ENCODE data around the gene CFAP61. TPM values are rescaled to one million over a fixed set of nuclear protein-coding genes. Genes with fewer than 3 reads are reported as not detected.

CFAP61 gene
- total RNA-seq, 4 donors from 2014 or later, result 17.1 to 94.8 (median 41.4) TPM

- DNase-seq (no peak), ATAC-seq (no peak)
- Histone ChIP-seq H3K36me3 (no peaks in the 10 kb centered on the region), H3K27ac (no peak overlapping the region), H3K9me3 (no peaks in the 10 kb centered on the region), H3K4me3 (no peak overlapping the region), H3K27me3 (no peaks in the 10 kb centered on the region), H3K4me1 (no peaks in the 10 kb centered on the region)
- intact Hi-C loops (cut with DNase I; ENCODE audit: low total_unique reads) (no loop called here), in situ Hi-C loops (cut with MboI; ENCODE audit: low sequenced_read_pairs in 4 of 4) (no loop called here)
- no peak for TF ChIP-seq CTCF (IDR thresholded peaks at IDR 0.05 in 4 of 5, conservative IDR thresholded peaks at IDR 0.05 in 1 of 5)
- TF ChIP-seq POLR2A (IDR thresholded peaks at IDR 0.05), result no peak
Measured at GRCh38 chr20:20321917-20322316, 269.6 kb downstream of the CFAP61 start.

GRCh38 chr20:20322912-20323311, 270.6 kb downstream of the CFAP61 start:
- in situ Hi-C loops (cut with MboI; ENCODE audit: low sequenced_read_pairs in 4 of 4) (no loop called here), intact Hi-C loops (cut with DNase I; ENCODE audit: low total_unique reads) (no loop called here)
- DNase-seq (no peak), ATAC-seq (no peak)
- Histone ChIP-seq H3K27ac (no peak overlapping the region), H3K9me3 (no peaks in the 10 kb centered on the region), H3K36me3 (no peaks in the 10 kb centered on the region), H3K4me1 (no peaks in the 10 kb centered on the region), H3K4me3 (no peak overlapping the region), H3K27me3 (no peaks in the 10 kb centered on the region)
- no peak for TF ChIP-seq CTCF (IDR thresholded peaks at IDR 0.05 in 4 of 5, conservative IDR thresholded peaks at IDR 0.05 in 1 of 5)
- TF ChIP-seq POLR2A (IDR thresholded peaks at IDR 0.05), result no peak

GRCh38 chr20:20327746-20328145, 275.4 kb downstream of the CFAP61 start:
- Histone ChIP-seq H3K4me3 (no peak overlapping the region), H3K9me3 (no peaks in the 10 kb centered on the region), H3K4me1 (no peaks in the 10 kb centered on the region), H3K27ac (no peak overlapping the region), H3K36me3 (no peaks in the 10 kb centered on the region), H3K27me3 (no peaks in the 10 kb centered on the region)
- TF ChIP-seq POLR2A (IDR thresholded peaks at IDR 0.05) (no peak), CTCF (IDR thresholded peaks at IDR 0.05 in 4 of 5, conservative IDR thresholded peaks at IDR 0.05 in 1 of 5) (no peak)
- no peak for DNase-seq
- intact Hi-C loops (cut with DNase I; ENCODE audit: low total_unique reads) (no loop called here), in situ Hi-C loops (cut with MboI; ENCODE audit: low sequenced_read_pairs in 4 of 4) (no loop called here)
- ATAC-seq, result no peak

GRCh38 chr20:20329564-20329963, 277.2 kb downstream of the CFAP61 start:
- TF ChIP-seq POLR2A (IDR thresholded peaks at IDR 0.05), result no peak
- no peak for TF ChIP-seq CTCF (IDR thresholded peaks at IDR 0.05 in 4 of 5, conservative IDR thresholded peaks at IDR 0.05 in 1 of 5)
- Histone ChIP-seq H3K27me3 (no peaks in the 10 kb centered on the region), H3K27ac (no peak overlapping the region), H3K4me1 (no peaks in the 10 kb centered on the region), H3K9me3 (no peaks in the 10 kb centered on the region), H3K36me3 (no peaks in the 10 kb centered on the region), H3K4me3 (no peak overlapping the region)
- DNase-seq (no peak), ATAC-seq (no peak)
- intact Hi-C loops (cut with DNase I; ENCODE audit: low total_unique reads), result no loop called here
- in situ Hi-C loops (cut with MboI; ENCODE audit: low sequenced_read_pairs in 4 of 4), result no loop called here

GRCh38 chr20:20331156-20331555, 278.8 kb downstream of the CFAP61 start:
- H3K9me3 ChIP-seq, result no peaks in the 10 kb centered on the region
- TF ChIP-seq CTCF (IDR thresholded peaks at IDR 0.05 in 4 of 5, conservative IDR thresholded peaks at IDR 0.05 in 1 of 5) (no peak), POLR2A (IDR thresholded peaks at IDR 0.05) (no peak)
- H3K4me3 ChIP-seq, result no peak overlapping the region
- no peaks in the 10 kb centered on the region for H3K36me3 ChIP-seq
- in situ Hi-C loops (cut with MboI; ENCODE audit: low sequenced_read_pairs in 4 of 4) (no loop called here), intact Hi-C loops (cut with DNase I; ENCODE audit: low total_unique reads) (no loop called here)
- H3K4me1 ChIP-seq, result no peaks in the 10 kb centered on the region
- no peak for DNase-seq
- H3K27me3 ChIP-seq, result no peaks in the 10 kb centered on the region
- H3K27ac ChIP-seq, result no peak overlapping the region
- no peak for ATAC-seq
